Nephron (organoid): ENCODE measurements around the gene GSG1L.

Experiments used
- H3K27ac Mint-ChIP-seq, 3 experiments: 2 replicates each; pipeline ENCODE4 v1.8.0; 2020; ENCODE audit warnings: mixed read lengths in 3 of 3, mild to moderate bottlenecking in 2 of 3, moderate library complexity in 1 of 3
- H3K27me3 Mint-ChIP-seq: 2 replicates; pipeline ENCODE4 v1.8.0; 2021; ENCODE audit warnings: low read depth, mild to moderate bottlenecking, moderate library complexity, mixed read lengths
- H3K36me3 Mint-ChIP-seq: 2 replicates; pipeline ENCODE4 v1.8.0; 2020; ENCODE audit warnings: low read depth, mixed read lengths
- H3K4me1 Mint-ChIP-seq: 2 replicates; pipeline ENCODE4 v1.8.0; 2020; ENCODE audit warnings: mixed read lengths
- H3K4me3 Mint-ChIP-seq, 3 experiments: 2 replicates each; pipeline ENCODE4 v1.8.0; 2020; ENCODE audit warnings: mild to moderate bottlenecking in 3 of 3, mixed read lengths in 3 of 3, moderate library complexity in 2 of 3
- H3K9me3 Mint-ChIP-seq: 2 replicates; pipeline ENCODE4 v1.8.0; 2020; ENCODE audit warnings: mixed read lengths
- CTCF ChIP-seq, 3 experiments: fragments of 200-600 bp; sonication (generic); IDR thresholded peaks; one replicate each; pipeline ENCODE4 v1.5.0; 2021; ENCODE audit warnings: antibody characterized with exemption in 3 of 3; ENCODE audit not compliant: unreplicated experiment in 3 of 3

Gene GSG1L

GRCh38 chr16:27963471-27963965, 100.0 kb downstream of the GSG1L start:
- Mint-ChIP-seq H3K4me1 (no peaks in the 10 kb centered on the region), H3K4me3 (no peak overlapping the region), H3K36me3 (no peaks in the 10 kb centered on the region), H3K27me3 (no peaks in the 10 kb centered on the region), H3K9me3 (no peaks in the 10 kb centered on the region), H3K27ac (no peak overlapping the region)
- TF ChIP-seq CTCF (IDR thresholded peaks at IDR 0.05; ENCODE audit: unreplicated experiment in 3 of 3), result no peak

GRCh38 chr16:27962197-27962596, 101.3 kb downstream of the GSG1L start:
- no peak for TF ChIP-seq CTCF (IDR thresholded peaks at IDR 0.05; ENCODE audit: unreplicated experiment in 3 of 3)
- H3K36me3 Mint-ChIP-seq, result no peaks in the 10 kb centered on the region
- H3K27me3 Mint-ChIP-seq, result no peaks in the 10 kb centered on the region
- no peak overlapping the region for H3K4me3 Mint-ChIP-seq
- H3K27ac Mint-ChIP-seq, result no peak overlapping the region
- peaks cover 5% of the 10 kb centered on the region for H3K9me3 Mint-ChIP-seq
- no peaks in the 10 kb centered on the region for H3K4me1 Mint-ChIP-seq

GRCh38 chr16:27961296-27961620, 102.3 kb downstream of the GSG1L start:
- Mint-ChIP-seq H3K27me3 (no peaks in the 10 kb centered on the region), H3K27ac (no peak overlapping the region), H3K4me3 (no peak overlapping the region), H3K4me1 (no peaks in the 10 kb centered on the region), H3K9me3 (peaks cover 9% of the 10 kb centered on the region), H3K36me3 (no peaks in the 10 kb centered on the region)
- TF ChIP-seq CTCF (IDR thresholded peaks at IDR 0.05; ENCODE audit: unreplicated experiment in 3 of 3), result no peak

- Mint-ChIP-seq H3K4me1 (no peaks in the 10 kb centered on the region), H3K27me3 (no peaks in the 10 kb centered on the region), H3K4me3 (no peak overlapping the region), H3K36me3 (no peaks in the 10 kb centered on the region), H3K27ac (no peak overlapping the region), H3K9me3 (peaks cover 11% of the 10 kb centered on the region)
- no peak for TF ChIP-seq CTCF (IDR thresholded peaks at IDR 0.05; ENCODE audit: unreplicated experiment in 3 of 3)
Measured at GRCh38 chr16:27960619-27961295, 102.8 kb downstream of the GSG1L start.

GRCh38 chr16:27959914-27960313, 103.6 kb downstream of the GSG1L start:
- no peaks in the 10 kb centered on the region for H3K4me1 Mint-ChIP-seq
- H3K27me3 Mint-ChIP-seq, result no peaks in the 10 kb centered on the region

More at GRCh38 chr16:27959914-27960313, 103.6 kb downstream of the GSG1L start:
- no peak for TF ChIP-seq CTCF (IDR thresholded peaks at IDR 0.05; ENCODE audit: unreplicated experiment in 3 of 3)
- Mint-ChIP-seq H3K27ac (no peak overlapping the region), H3K9me3 (peaks cover 19% of the 10 kb centered on the region), H3K36me3 (no peaks in the 10 kb centered on the region), H3K4me3 (no peak overlapping the region)
